Measurements from ENCODE around the gene PTAR1.
"Not testable (repeated sequence)": the region's sequence is repeated elsewhere in the genome, so short reads cannot be mapped to it uniquely, and the experiment has no call there.

Gene PTAR1

GRCh38 chr9:69759421-69760277 is at the start of gene PTAR1:
PTAR1 (minus strand) TSS chr9:69760011; CDS start chr9:69759938, 73 bp downstream.
- TF ChIP-seq ZFX (IDR thresholded peaks at IDR 0.05; ENCODE audit: borderline replicate concordance) (no peak), CTCF (IDR thresholded peaks at IDR 0.05) (0 out of 2 replicates have a peak, but pooled peaks have one; percentile 8)
- H3K27ac ChIP-seq, result peak within 1 kb of the TSS; percentile 83

- H3K27ac ChIP-seq, result no peak overlapping the region
- TF ChIP-seq ZFX (IDR thresholded peaks at IDR 0.05; ENCODE audit: borderline replicate concordance) (no peak), CTCF (IDR thresholded peaks at IDR 0.05) (peak; percentile 38)
Measured at GRCh38 chr9:69809304-69809863, 49.6 kb upstream of the PTAR1 start.

- TF ChIP-seq CTCF (IDR thresholded peaks at IDR 0.05) (no peak), ZFX (IDR thresholded peaks at IDR 0.05; ENCODE audit: borderline replicate concordance) (no peak)
- no peak overlapping the region for H3K27ac ChIP-seq
Measured at GRCh38 chr9:69806627-69807026, 46.8 kb upstream of the PTAR1 start.

- TF ChIP-seq ZFX (IDR thresholded peaks at IDR 0.05; ENCODE audit: borderline replicate concordance), result no peak
- TF ChIP-seq CTCF (IDR thresholded peaks at IDR 0.05), result no peak
- no peak overlapping the region for H3K27ac ChIP-seq
Measured at GRCh38 chr9:69805962-69806515, 46.2 kb upstream of the PTAR1 start.

GRCh38 chr9:69801989-69802388 is 42.2 kb upstream of the PTAR1 start:
- TF ChIP-seq CTCF (IDR thresholded peaks at IDR 0.05) (no peak), ZFX (IDR thresholded peaks at IDR 0.05; ENCODE audit: borderline replicate concordance) (no peak)
- no peak overlapping the region for H3K27ac ChIP-seq

GRCh38 chr9:69800027-69800426 is 40.2 kb upstream of the PTAR1 start:
- H3K27ac ChIP-seq, result not testable (repeated sequence)

- not testable (repeated sequence) for H3K27ac ChIP-seq
Measured at GRCh38 chr9:69799521-69799920, 39.7 kb upstream of the PTAR1 start.

- no peak overlapping the region for H3K27ac ChIP-seq
Measured at GRCh38 chr9:69798744-69799143, 38.9 kb upstream of the PTAR1 start.

More at GRCh38 chr9:69798744-69799143, 38.9 kb upstream of the PTAR1 start:
- TF ChIP-seq ZFX (IDR thresholded peaks at IDR 0.05; ENCODE audit: borderline replicate concordance) (no peak), CTCF (IDR thresholded peaks at IDR 0.05) (no peak)
